ENCODE measurements around the gene PRDM11. TPM values are rescaled to one million over a fixed set of nuclear protein-coding genes. Genes with fewer than 3 reads are reported as not detected.

Gene PRDM11
- total RNA-seq, 1 donor from 2014 or later, result 7.5 TPM

GRCh38 chr11:45234306-45235006 is 88.0 kb downstream of the PRDM11 start:
- Mint-ChIP-seq H3K4me1 (ENCODE audit: low read depth, unreplicated experiment) (no peaks in the 10 kb centered on the region), H3K36me3 (ENCODE audit: unreplicated experiment) (no peaks in the 10 kb centered on the region), H3K9me3 (ENCODE audit: unreplicated experiment) (peaks cover 3% of the 10 kb centered on the region), H3K4me3 (ENCODE audit: unreplicated experiment) (no peak overlapping the region), H3K27me3 (ENCODE audit: unreplicated experiment) (no peaks in the 10 kb centered on the region), H3K27ac (ENCODE audit: unreplicated experiment) (no peak overlapping the region)
- TF ChIP-seq CTCF (IDR thresholded peaks at IDR 0.05; ENCODE audit: partially characterized antibody, unreplicated experiment), result no peak
- no peak for DNase-seq

GRCh38 chr11:45237711-45238315 is 91.4 kb downstream of the PRDM11 start:
- TF ChIP-seq CTCF (IDR thresholded peaks at IDR 0.05; ENCODE audit: partially characterized antibody, unreplicated experiment), result no peak
- no peak overlapping the region for H3K27ac Mint-ChIP-seq (ENCODE audit: unreplicated experiment)
- DNase-seq, result no peak
- H3K36me3 Mint-ChIP-seq (ENCODE audit: unreplicated experiment), result no peaks in the 10 kb centered on the region
- peaks cover 3% of the 10 kb centered on the region for H3K9me3 Mint-ChIP-seq (ENCODE audit: unreplicated experiment)
- no peak overlapping the region for H3K4me3 Mint-ChIP-seq (ENCODE audit: unreplicated experiment)
- H3K27me3 Mint-ChIP-seq (ENCODE audit: unreplicated experiment), result no peaks in the 10 kb centered on the region
- H3K4me1 Mint-ChIP-seq (ENCODE audit: low read depth, unreplicated experiment), result no peaks in the 10 kb centered on the region

GRCh38 chr11:45238724-45239123 is 92.3 kb downstream of the PRDM11 start:
- H3K27ac Mint-ChIP-seq (ENCODE audit: unreplicated experiment), result no peak overlapping the region
- no peak for DNase-seq
- H3K4me3 Mint-ChIP-seq (ENCODE audit: unreplicated experiment), result no peak overlapping the region
- H3K9me3 Mint-ChIP-seq (ENCODE audit: unreplicated experiment), result peaks cover 3% of the 10 kb centered on the region
- H3K27me3 Mint-ChIP-seq (ENCODE audit: unreplicated experiment), result no peaks in the 10 kb centered on the region
- no peak for TF ChIP-seq CTCF (IDR thresholded peaks at IDR 0.05; ENCODE audit: partially characterized antibody, unreplicated experiment)
- no peaks in the 10 kb centered on the region for H3K36me3 Mint-ChIP-seq (ENCODE audit: unreplicated experiment)
- no peaks in the 10 kb centered on the region for H3K4me1 Mint-ChIP-seq (ENCODE audit: low read depth, unreplicated experiment)

GRCh38 chr11:45239733-45240132 is 93.3 kb downstream of the PRDM11 start:
- Mint-ChIP-seq H3K9me3 (ENCODE audit: unreplicated experiment) (peaks cover 3% of the 10 kb centered on the region), H3K27ac (ENCODE audit: unreplicated experiment) (no peak overlapping the region), H3K27me3 (ENCODE audit: unreplicated experiment) (no peaks in the 10 kb centered on the region), H3K4me3 (ENCODE audit: unreplicated experiment) (no peak overlapping the region), H3K4me1 (ENCODE audit: low read depth, unreplicated experiment) (no peaks in the 10 kb centered on the region), H3K36me3 (ENCODE audit: unreplicated experiment) (no peaks in the 10 kb centered on the region)
- no peak for DNase-seq
- no peak for TF ChIP-seq CTCF (IDR thresholded peaks at IDR 0.05; ENCODE audit: partially characterized antibody, unreplicated experiment)

- TF ChIP-seq CTCF (IDR thresholded peaks at IDR 0.05; ENCODE audit: partially characterized antibody, unreplicated experiment), result no peak
- Mint-ChIP-seq H3K27ac (ENCODE audit: unreplicated experiment) (no peak overlapping the region), H3K9me3 (ENCODE audit: unreplicated experiment) (no peaks in the 10 kb centered on the region)
Observed at GRCh38 chr11:45243967-45244366, 97.5 kb downstream of the PRDM11 start.

More at GRCh38 chr11:45243967-45244366, 97.5 kb downstream of the PRDM11 start:
- H3K4me3 Mint-ChIP-seq (ENCODE audit: unreplicated experiment), result no peak overlapping the region
- H3K27me3 Mint-ChIP-seq (ENCODE audit: unreplicated experiment), result peaks cover 3% of the 10 kb centered on the region
- DNase-seq, result peak; percentile 34
- no peaks in the 10 kb centered on the region for H3K36me3 Mint-ChIP-seq (ENCODE audit: unreplicated experiment)
- peaks cover 3% of the 10 kb centered on the region for H3K4me1 Mint-ChIP-seq (ENCODE audit: low read depth, unreplicated experiment)

Measured in glutamatergic neuron (in vitro differentiated cells).